Measurements from ENCODE around the gene TBC1D9.

- TF ChIP-seq, protein P1, sequence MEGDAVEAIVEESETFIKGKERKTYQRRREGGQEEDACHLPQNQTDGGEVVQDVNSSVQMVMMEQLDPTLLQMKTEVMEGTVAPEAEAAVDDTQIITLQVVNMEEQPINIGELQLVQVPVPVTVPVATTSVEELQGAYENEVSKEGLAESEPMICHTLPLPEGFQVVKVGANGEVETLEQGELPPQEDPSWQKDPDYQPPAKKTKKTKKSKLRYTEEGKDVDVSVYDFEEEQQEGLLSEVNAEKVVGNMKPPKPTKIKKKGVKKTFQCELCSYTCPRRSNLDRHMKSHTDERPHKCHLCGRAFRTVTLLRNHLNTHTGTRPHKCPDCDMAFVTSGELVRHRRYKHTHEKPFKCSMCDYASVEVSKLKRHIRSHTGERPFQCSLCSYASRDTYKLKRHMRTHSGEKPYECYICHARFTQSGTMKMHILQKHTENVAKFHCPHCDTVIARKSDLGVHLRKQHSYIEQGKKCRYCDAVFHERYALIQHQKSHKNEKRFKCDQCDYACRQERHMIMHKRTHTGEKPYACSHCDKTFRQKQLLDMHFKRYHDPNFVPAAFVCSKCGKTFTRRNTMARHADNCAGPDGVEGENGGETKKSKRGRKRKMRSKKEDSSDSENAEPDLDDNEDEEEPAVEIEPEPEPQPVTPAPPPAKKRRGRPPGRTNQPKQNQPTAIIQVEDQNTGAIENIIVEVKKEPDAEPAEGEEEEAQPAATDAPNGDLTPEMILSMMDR (IDR thresholded peaks at IDR 0.05; ENCODE audit: low read depth, low read length), result no peak
- TF ChIP-seq EZH2phosphoT487 (IDR thresholded peaks at IDR 0.05; ENCODE audit: low read depth), result no peak
Measured at GRCh38 chr4:140652601-140653000, 103.6 kb downstream of the TBC1D9 start.

Measured in OCI-LY3 (cell line).